ENCODE results near the gene RETREG1. TPM values are rescaled to one million over a fixed set of nuclear protein-coding genes. Genes with fewer than 3 reads are reported as not detected.

The RETREG1 gene
- total and polyA plus RNA-seq, 2 of the 13 experiments (the other 11 are each of a cell fraction or from before 2014, with no cell fraction given), result 0.07 TPM; not detected in 1

DNA sequence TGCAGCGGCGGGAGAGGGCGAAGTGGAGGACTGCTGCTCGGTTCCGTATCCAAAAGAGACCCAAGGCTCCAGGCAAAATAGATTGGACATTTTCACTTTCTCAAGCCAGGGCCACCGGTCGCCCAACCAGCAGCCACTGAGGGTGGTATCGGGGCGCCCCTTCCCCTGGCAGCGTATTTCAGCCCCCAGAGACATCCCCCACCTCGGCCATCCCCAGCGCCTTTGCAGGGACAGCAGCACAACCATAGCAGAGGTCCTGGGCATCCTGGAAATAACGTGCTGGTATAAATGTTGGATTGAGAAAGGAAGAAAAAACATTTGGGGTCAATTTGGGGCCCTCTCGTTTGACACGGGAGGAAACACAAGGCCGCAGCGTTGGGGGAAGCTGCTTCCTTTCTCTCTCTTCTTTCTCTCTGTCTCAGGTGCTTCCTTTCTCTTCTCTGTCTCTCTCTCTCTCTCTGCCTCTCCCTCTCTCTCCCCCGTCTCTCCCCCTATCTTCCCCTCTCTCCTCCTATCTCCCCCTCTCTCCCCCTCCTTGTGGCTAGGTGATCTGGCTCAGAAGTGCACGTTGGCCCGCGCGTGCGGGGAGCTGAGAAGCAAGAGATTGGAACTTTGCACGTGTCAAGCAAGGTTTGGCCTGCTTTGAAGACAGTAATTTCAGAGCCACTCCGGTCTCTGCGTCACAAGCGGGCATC lies 624 bp upstream of the RETREG1 start:
- in situ Hi-C loops (cut with HindIII; ENCODE audit: extremely low pct_ligation_motif_present, low pct_unique_long_range_greater_than_20kb), result no loop called here
- Histone ChIP-seq H3K4me2 (ENCODE audit: low read depth, low read length) (peak overlapping the region; percentile 83), H4K20me1 (ENCODE audit: insufficient read depth, low read length) (no peaks in the 10 kb centered on the region), H3K79me2 (ENCODE audit: insufficient read depth, low read length) (no peaks in the 10 kb centered on the region), H3K9ac (ENCODE audit: insufficient read depth, low read depth, low read length) (no peak overlapping the region), H3K9me3 (ENCODE audit: low read length) (no peaks in the 10 kb centered on the region), H3K4me3 (replicated peaks in 1 of 3; ENCODE audit: insufficient read depth in 1 of 3, low read depth in 2 of 3, low read length in 3 of 3) (peak overlapping the region in 2 of 3 experiments; percentile 43 to 69; a peak in 2 of 6 replicates), H3K36me3 (replicated peaks in 1 of 2; ENCODE audit: control insufficient read depth in 1 of 2, insufficient read depth in 2 of 2, low read length in 2 of 2) (no peaks in the 10 kb centered on the region), H2AFZ (ENCODE audit: low read length) (no peak overlapping the region), H3K27ac (ENCODE audit: extremely low read length, insufficient read depth, low read length) (no peak overlapping the region), H3K27me3 (ENCODE audit: control insufficient read depth in 1 of 2, insufficient read depth in 2 of 2, low read length in 2 of 2) (peaks cover 7 to 46% of the 10 kb centered on the region in 2 experiments), H3K4me1 (ENCODE audit: insufficient read depth, low read length) (peaks cover 9% of the 10 kb centered on the region)
- POLR2A ChIA-PET, result no interaction called here
- CTCF ChIA-PET (ENCODE audit: low intra/inter-chr PET ratio, low total read pairs), result no interaction called here
- no peak for ATAC-seq
- FAIRE-seq, result no peak
- no TSS peak for BruUV-seq (replicated peaks)
- TF ChIP-seq PCBP1 (IDR thresholded peaks at IDR 0.05; ENCODE audit: borderline replicate concordance, low read depth, low read length) (no peak), BCL6 (CRISPR knock-in tag; IDR thresholded peaks at IDR 0.05) (0 out of 2 replicates have a peak, but pooled peaks have one; percentile 2)
- WGBS (ENCODE audit: low lambda C conversion rate), result 38% methylated on average over 15 of the region's 27 CpGs
- intact Hi-C loops (cut with micrococcal nuclease; ENCODE audit: unreplicated experiment), result no loop called here
- no peak for DNase-seq (ENCODE audit: low spot score)

DNA sequence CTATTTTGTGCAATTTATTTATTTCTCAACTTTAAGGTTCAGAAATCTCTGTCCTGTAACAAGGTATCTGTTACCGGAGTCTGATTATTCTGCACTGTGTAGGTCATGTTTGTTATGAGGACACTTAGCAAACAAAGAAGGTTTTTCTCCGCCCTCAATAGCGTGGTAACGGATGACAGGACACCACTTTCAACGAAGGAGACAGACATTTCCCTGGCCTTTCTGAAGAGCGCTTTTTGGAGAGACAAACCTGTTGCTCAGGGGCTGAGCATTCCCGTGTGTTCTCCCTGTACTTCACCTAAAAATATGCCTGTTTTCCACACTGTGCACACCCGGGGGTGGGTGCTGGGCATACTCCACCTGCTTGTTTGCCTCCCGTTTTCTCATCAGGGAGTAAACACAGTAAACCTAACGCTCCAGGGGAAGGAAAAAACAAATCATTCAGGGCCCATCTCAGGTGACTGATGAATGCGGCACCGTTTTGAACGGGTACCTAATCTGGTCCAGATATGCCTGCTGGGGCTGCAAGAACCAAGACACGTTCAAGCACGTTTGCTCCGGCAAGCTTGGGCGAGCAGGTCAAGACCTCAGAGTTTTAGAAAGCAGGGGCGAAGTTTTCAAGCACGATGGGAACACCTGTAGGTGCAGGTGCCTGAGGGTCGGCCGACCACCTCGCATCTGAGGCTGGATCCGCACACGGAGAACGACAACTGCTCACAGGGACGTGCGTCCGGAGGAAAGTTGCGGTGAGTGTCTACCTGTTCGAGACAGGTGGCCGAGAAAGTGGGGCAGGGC lies 859 bp downstream of the RETREG1 start:
- ChIA-PET CTCF (ENCODE audit: low intra/inter-chr PET ratio, low total read pairs) (no interaction called here), POLR2A (no interaction called here)
- H3K79me2 ChIP-seq (ENCODE audit: insufficient read depth, low read length), result no peaks in the 10 kb centered on the region
- H4K20me1 ChIP-seq (ENCODE audit: insufficient read depth, low read length), result no peaks in the 10 kb centered on the region
- DNase-seq (ENCODE audit: low spot score), result no peak
- no TSS peak for BruUV-seq (replicated peaks)
- H3K9me3 ChIP-seq (ENCODE audit: low read length), result no peaks in the 10 kb centered on the region
- 4% methylated on average over 14 of the region's 31 CpGs for WGBS (ENCODE audit: low lambda C conversion rate)
- intact Hi-C loops (cut with micrococcal nuclease; ENCODE audit: unreplicated experiment), result no loop called here
- peaks cover 9% of the 10 kb centered on the region for H3K4me1 ChIP-seq (ENCODE audit: insufficient read depth, low read length)
- peak overlapping the region; percentile 43 to 69 (median 55); a peak in 5 of 6 replicates for H3K4me3 ChIP-seq (replicated peaks in 1 of 3; ENCODE audit: insufficient read depth in 1 of 3, low read depth in 2 of 3, low read length in 3 of 3)
- no peak for TF ChIP-seq ZNF33A (CRISPR knock-in tag; IDR thresholded peaks at IDR 0.05; ENCODE audit: borderline replicate concordance)
- TF ChIP-seq ZNF446 (CRISPR knock-in tag; IDR thresholded peaks at IDR 0.05), result no peak
- TF ChIP-seq RFX5 (IDR thresholded peaks at IDR 0.05; ENCODE audit: low read depth, low read length), result peak; percentile 78
- TF ChIP-seq EZH2 (conservative IDR thresholded peaks at IDR 0.05; ENCODE audit: low read depth, low read length), result peak; percentile 67; the same call in 1 of the 2 replicates
- TF ChIP-seq, protein P1, sequence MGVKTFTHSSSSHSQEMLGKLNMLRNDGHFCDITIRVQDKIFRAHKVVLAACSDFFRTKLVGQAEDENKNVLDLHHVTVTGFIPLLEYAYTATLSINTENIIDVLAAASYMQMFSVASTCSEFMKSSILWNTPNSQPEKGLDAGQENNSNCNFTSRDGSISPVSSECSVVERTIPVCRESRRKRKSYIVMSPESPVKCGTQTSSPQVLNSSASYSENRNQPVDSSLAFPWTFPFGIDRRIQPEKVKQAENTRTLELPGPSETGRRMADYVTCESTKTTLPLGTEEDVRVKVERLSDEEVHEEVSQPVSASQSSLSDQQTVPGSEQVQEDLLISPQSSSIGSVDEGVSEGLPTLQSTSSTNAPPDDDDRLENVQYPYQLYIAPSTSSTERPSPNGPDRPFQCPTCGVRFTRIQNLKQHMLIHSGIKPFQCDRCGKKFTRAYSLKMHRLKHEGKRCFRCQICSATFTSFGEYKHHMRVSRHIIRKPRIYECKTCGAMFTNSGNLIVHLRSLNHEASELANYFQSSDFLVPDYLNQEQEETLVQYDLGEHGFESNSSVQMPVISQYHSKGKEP (CRISPR knock-in tag; IDR thresholded peaks at IDR 0.05), result no peak
- TF ChIP-seq BCL6 (CRISPR knock-in tag; IDR thresholded peaks at IDR 0.05), result 0 out of 2 replicates have a peak, but pooled peaks have one; percentile 20
- no peak for TF ChIP-seq ZNF709 (CRISPR knock-in tag; IDR thresholded peaks at IDR 0.05)
- TF ChIP-seq CEBPB (IDR thresholded peaks at IDR 0.05; ENCODE audit: borderline replicate concordance, low read depth, low read length), result no peak
- no peak for TF ChIP-seq ZNF383 (CRISPR knock-in tag; IDR thresholded peaks at IDR 0.05; ENCODE audit: borderline replicate concordance)
- TF ChIP-seq, protein P2, sequence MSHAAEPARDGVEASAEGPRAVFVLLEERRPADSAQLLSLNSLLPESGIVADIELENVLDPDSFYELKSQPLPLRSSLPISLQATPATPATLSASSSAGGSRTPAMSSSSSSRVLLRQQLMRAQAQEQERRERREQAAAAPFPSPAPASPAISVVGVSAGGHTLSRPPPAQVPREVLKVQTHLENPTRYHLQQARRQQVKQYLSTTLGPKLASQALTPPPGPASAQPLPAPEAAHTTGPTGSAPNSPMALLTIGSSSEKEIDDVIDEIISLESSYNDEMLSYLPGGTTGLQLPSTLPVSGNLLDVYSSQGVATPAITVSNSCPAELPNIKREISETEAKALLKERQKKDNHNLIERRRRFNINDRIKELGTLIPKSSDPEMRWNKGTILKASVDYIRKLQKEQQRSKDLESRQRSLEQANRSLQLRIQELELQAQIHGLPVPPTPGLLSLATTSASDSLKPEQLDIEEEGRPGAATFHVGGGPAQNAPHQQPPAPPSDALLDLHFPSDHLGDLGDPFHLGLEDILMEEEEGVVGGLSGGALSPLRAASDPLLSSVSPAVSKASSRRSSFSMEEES (CRISPR knock-in tag; IDR thresholded peaks at IDR 0.05), result no peak
- peak; percentile 57 for ATAC-seq
- no peak for FAIRE-seq
- no peak overlapping the region for H2AFZ ChIP-seq (ENCODE audit: low read length)
- H3K9ac ChIP-seq (ENCODE audit: insufficient read depth, low read depth, low read length), result no peak overlapping the region
- in situ Hi-C loops (cut with HindIII; ENCODE audit: extremely low pct_ligation_motif_present, low pct_unique_long_range_greater_than_20kb), result no loop called here
- H3K36me3 ChIP-seq (replicated peaks in 1 of 2; ENCODE audit: control insufficient read depth in 1 of 2, insufficient read depth in 2 of 2, low read length in 2 of 2), result no peaks in the 10 kb centered on the region
- peak overlapping the region; percentile 83 for H3K4me2 ChIP-seq (ENCODE audit: low read depth, low read length)
- H3K27ac ChIP-seq (ENCODE audit: extremely low read length, insufficient read depth, low read length), result no peak overlapping the region
- peaks cover 7 to 40% of the 10 kb centered on the region in 2 experiments for H3K27me3 ChIP-seq (ENCODE audit: control insufficient read depth in 1 of 2, insufficient read depth in 2 of 2, low read length in 2 of 2)

All from HepG2 (cell line).